Effector memory CD8-positive, alpha-beta T cell (primary cell): ENCODE results near the gene TBCB.
A peak's percentile ranks its signal among the peaks of the same experiment; 100 is the strongest.

Experiments used
- ATAC-seq: fragments of 150-1000 bp; cut with Tn5 transposase; replicated peaks from 2 replicates; pipeline ENCODE4 v1.10.0; 2021; ENCODE audit warnings: mild to moderate bottlenecking, moderate library complexity
- DNase-seq, 3 experiments: peaks; one replicate each; pipeline ENCODE4 v3.0.0; 2021
- H3K27ac Mint-ChIP-seq, 2 donors: one replicate each; pipeline ENCODE4 v1.8.0; 2022; ENCODE audit warnings: mild to moderate bottlenecking in 2 of 2, mixed read lengths in 2 of 2, moderate library complexity in 2 of 2
- H3K27me3 Mint-ChIP-seq, 2 donors: one replicate each; pipeline ENCODE4 v1.8.0; 2022; ENCODE audit warnings: mixed read lengths in 2 of 2
- H3K36me3 Mint-ChIP-seq: one replicate; pipeline ENCODE4 v1.8.0; 2022; ENCODE audit warnings: mild to moderate bottlenecking, moderate library complexity, mixed read lengths; ENCODE audit not compliant: insufficient read depth
- H3K4me1 Mint-ChIP-seq, 2 donors: one replicate each; pipeline ENCODE4 v1.8.0; 2022; ENCODE audit warnings: low read depth in 2 of 2, mixed read lengths in 2 of 2
- H3K4me3 Mint-ChIP-seq, 2 donors: one replicate each; pipeline ENCODE4 v1.8.0; 2022; ENCODE audit warnings: mild to moderate bottlenecking in 2 of 2, mixed read lengths in 2 of 2, moderate library complexity in 2 of 2
- H3K9me3 Mint-ChIP-seq, 2 donors: one replicate each; pipeline ENCODE4 v1.8.0; 2022; ENCODE audit warnings: mixed read lengths in 2 of 2

The TBCB gene

DNA sequence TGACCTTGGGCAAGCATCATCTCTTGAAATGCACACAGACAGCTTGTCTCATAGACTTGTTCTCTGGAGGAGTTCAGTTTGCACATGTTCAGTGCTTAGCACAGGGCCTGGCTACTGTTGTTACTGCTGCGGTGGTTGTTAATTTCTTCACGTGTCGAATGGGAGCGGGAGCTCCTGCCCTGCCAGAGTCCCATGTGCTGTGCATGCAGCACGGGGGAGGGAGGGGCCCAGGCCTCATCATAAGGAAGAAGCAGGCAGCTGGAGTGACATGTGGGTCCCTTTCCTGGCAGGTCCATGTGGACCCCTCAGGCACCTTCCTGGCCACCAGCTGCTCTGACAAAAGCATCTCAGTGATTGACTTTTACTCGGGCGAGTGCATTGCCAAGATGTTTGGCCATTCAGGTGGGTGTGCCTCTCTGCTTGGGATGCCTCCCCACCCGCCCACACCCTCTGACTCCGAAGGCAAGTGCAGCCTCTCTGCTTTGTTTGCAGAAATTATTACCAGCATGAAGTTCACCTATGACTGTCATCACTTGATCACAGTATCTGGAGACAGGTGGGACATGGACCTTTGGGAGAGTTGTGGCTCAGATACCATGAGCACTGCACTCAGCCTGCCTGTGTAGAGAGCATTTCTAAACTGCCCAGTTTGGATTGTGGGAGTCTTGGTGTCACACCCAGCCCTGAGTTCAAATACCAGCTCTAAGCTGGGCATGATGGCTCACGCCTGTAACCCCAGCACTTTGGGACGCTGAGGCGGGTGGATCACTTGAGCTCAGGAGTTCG is 24.2 kb upstream of the TBCB start:
- Mint-ChIP-seq H3K36me3 (peaks cover 2% of the 10 kb centered on the region), H3K27ac (no peak overlapping the region)
- DNase-seq = no peak

DNA sequence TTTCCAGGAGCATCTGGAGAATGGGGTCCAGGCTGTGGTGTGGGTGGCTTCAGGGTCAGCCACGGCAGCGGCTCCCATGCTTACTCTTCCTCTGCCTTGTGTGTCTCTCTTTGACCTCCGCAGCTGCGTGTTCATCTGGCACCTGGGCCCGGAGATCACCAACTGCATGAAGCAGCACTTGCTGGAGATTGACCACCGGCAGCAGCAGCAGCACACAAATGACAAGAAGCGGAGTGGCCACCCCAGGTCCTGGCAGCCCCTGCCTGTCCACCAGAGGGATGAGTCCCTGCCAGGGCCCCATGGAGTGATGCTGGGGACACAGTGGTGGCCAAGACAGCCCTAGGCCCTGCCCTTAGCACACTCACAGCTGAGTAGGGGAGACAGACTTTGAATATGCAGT is 22.7 kb upstream of the TBCB start:
- Mint-ChIP-seq H3K36me3 (peaks cover 2% of the 10 kb centered on the region), H3K4me3 (no peak overlapping the region), H3K27ac (peak overlapping the region in 1 of 2 donors; percentile 82), H3K27me3 (no peaks in the 10 kb centered on the region), H3K9me3 (no peaks in the 10 kb centered on the region), H3K4me1 (peaks cover 0 to 5% of the 10 kb centered on the region in 2 donors)
- ATAC-seq (no peak), DNase-seq (no peak)

More for the DNA sequence above, 24.2 kb upstream of the TBCB start:
- no peak overlapping the region for H3K4me3 Mint-ChIP-seq
- H3K27me3 Mint-ChIP-seq = no peaks in the 10 kb centered on the region
- no peak for ATAC-seq
- no peaks in the 10 kb centered on the region for H3K9me3 Mint-ChIP-seq
- H3K4me1 Mint-ChIP-seq = peaks cover 0 to 5% of the 10 kb centered on the region in 2 donors

DNA sequence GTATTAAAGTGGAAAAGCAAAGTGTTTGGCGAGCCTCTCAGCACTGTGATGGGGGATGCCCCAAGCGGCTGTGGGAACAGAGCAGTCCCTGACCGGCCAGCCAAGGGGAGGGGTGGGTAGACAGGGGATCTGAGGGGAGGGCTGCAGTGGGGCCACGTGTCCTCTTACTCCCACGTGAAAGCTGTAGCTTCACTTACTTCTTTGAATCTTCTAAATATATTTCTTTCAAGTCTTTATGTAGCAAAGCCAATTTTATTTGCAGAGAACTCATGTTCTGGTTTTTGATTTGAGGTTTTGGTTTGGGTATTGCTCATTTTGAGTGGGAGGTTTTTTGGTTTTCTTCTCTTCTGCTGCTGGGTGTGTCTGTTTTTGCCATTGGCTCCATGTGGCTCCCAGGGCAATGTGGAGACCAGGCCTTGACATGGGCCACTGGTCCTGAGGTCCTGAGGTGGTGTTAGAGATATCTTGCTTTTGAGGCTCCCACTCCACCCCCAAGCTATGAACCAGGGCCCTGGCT is 22.1 kb upstream of the TBCB start:
- Mint-ChIP-seq H3K9me3 (no peaks in the 10 kb centered on the region), H3K4me3 (no peak overlapping the region), H3K27me3 (no peaks in the 10 kb centered on the region), H3K4me1 (peaks cover 0 to 5% of the 10 kb centered on the region in 2 donors), H3K36me3 (peaks cover 2% of the 10 kb centered on the region), H3K27ac (peak overlapping the region in 1 of 2 donors; percentile 82)
- ATAC-seq (no peak), DNase-seq (no peak)

DNA sequence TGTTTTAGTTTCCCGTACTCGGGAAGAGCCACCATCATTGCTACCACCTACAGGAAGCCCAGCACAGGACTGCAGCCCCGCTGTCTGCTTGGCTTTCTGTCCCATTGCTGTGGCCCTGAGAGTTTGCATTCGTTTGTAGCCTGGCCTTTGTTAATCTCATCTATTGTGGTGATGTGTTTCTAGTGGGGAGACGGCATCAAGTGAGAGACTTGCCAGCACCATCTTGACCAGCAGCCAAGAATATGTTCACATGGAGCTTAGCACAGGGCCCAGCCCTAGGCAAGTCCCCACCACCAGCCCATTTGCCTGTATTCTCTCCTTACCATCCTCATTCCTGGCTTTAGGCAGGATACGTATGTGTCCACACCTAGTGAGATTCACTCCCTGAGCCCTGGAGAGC is 21.6 kb upstream of the TBCB start:
- peaks cover 2% of the 10 kb centered on the region for H3K36me3 Mint-ChIP-seq
- H3K4me3 Mint-ChIP-seq = no peak overlapping the region
- peaks cover 0 to 5% of the 10 kb centered on the region in 2 donors for H3K4me1 Mint-ChIP-seq
- peak overlapping the region in 1 of 2 donors; percentile 41 for H3K27ac Mint-ChIP-seq
- H3K27me3 Mint-ChIP-seq = no peaks in the 10 kb centered on the region
- DNase-seq (no peak), ATAC-seq (no peak)
- H3K9me3 Mint-ChIP-seq = no peaks in the 10 kb centered on the region

DNA sequence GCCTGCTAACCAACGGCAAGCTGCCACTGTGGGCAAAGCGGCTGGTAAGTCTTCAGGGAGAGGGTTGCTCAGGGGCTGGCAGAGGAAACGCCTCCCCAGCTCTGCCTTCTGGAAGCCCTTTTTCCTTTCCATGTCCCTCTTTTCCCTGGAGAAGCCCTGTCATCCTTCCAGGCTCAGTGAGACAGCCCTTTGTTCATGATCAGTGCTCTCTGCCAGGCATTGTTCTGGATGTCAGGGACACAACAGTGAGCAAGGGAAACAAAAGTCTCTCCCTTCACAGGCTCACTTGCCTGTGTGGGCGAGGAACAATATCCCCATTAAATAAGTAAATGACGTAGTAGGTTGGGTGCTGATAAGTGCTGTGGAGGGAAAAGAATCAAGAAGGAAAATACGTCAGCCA is 18.2 kb upstream of the TBCB start:
- Mint-ChIP-seq H3K36me3 (peaks cover 2% of the 10 kb centered on the region), H3K4me3 (no peak overlapping the region)

DNA sequence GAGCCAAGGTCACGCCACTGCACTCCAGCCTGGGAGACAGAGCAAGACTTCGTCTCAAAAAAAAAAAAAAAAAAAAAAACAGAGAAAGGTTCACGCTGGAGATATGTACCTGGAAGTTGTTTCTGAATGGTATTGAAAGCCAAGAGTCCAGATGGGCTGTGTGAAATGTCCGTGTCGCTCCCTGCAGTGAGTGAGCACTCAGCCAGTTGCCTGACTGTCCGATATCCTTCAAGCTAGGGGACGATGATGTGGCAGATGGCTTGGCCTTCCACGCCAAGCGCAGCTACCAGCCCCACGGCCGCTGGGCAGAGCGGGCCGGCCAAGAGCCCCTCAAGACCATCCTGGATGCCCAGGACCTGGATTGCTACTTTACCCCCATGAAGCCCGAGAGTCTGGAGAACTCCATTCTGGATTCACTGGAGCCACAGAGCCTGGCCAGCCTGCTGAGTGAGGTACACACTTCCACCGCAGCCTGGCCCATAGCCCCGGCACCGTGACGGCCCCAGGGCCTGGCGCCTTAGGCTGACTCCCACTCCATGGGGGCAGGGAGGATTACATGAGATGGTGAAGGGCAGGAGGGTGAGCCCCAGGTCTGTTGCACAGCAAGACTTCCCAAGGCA is 16.0 kb upstream of the TBCB start:
- ATAC-seq = no peak
- no peak for DNase-seq
- Mint-ChIP-seq H3K27ac (no peak overlapping the region), H3K4me3 (no peak overlapping the region), H3K27me3 (no peaks in the 10 kb centered on the region), H3K36me3 (peaks cover 6% of the 10 kb centered on the region), H3K9me3 (no peaks in the 10 kb centered on the region), H3K4me1 (no peaks in the 10 kb centered on the region)

More for the DNA sequence above, 18.2 kb upstream of the TBCB start:
- Mint-ChIP-seq H3K27ac (no peak overlapping the region), H3K9me3 (no peaks in the 10 kb centered on the region), H3K27me3 (no peaks in the 10 kb centered on the region), H3K4me1 (peaks cover 0 to 5% of the 10 kb centered on the region in 2 donors)
- no peak for ATAC-seq
- DNase-seq = no peak

DNA sequence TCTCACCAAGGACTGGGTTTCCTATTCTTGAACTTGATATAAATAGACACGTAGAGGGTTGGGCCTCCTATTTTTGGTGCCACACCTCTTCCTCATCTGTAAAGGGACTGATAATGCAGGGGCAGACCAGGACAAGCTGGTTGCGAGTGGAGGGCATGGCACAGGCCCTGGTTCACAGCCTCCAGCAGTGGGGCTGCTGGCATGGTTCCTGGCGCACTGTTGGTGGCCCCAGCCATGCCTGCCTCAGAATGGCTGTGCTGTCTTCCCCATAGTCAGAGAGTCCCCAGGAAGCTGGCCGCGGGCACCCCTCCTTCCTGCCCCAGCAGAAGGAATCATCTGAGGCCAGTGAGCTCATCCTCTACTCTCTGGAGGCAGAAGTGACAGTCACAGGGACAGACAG is 14.8 kb upstream of the TBCB start:
- ATAC-seq (no peak), DNase-seq (no peak)
- Mint-ChIP-seq H3K36me3 (peaks cover 6% of the 10 kb centered on the region), H3K4me3 (no peak overlapping the region), H3K27ac (peak overlapping the region; percentile 44 to 49), H3K9me3 (no peaks in the 10 kb centered on the region), H3K4me1 (no peaks in the 10 kb centered on the region), H3K27me3 (no peaks in the 10 kb centered on the region)

DNA sequence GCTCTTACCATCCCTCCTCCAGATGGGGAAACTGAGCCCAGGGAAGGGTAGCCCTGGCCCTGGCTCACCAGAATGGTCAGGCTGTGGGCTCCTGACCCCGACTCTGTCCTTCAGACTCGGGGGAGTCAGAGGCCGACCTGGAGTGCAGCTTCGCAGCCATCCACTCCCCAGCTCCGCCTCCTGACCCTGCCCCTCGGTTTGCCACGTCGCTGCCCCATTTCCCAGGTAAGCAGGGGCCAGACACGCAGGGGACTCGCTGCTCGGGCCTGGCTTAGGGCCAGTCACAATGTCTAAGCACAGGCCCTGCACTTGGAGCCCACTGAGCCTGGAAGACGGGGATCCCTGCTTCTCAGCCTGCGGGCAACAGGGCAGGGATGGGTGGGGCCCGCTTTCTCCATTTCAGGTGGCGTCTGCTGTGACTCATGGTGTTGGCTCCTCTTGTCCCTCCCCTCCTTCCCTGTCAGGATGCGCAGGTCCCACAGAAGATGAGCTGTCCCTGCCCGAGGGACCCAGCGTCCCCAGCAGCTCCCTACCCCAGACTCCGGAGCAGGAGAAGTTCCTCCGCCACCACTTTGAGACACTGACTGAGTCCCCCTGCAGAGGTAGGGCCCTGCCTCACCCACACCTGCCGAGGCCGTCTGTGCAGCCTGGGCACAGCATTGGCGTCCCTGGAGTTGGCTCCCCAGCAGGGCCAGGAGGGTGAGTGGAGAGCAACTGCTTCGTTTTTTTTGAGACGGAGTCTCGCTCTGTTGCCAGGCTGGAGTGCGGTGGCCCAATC is 13.5 kb upstream of the TBCB start:
- no peak overlapping the region for H3K4me3 Mint-ChIP-seq
- H3K9me3 Mint-ChIP-seq = no peaks in the 10 kb centered on the region
- H3K36me3 Mint-ChIP-seq = peaks cover 10% of the 10 kb centered on the region
- H3K27ac Mint-ChIP-seq = no peak overlapping the region
- ATAC-seq (no peak), DNase-seq (no peak)
- H3K4me1 Mint-ChIP-seq = no peaks in the 10 kb centered on the region
- no peaks in the 10 kb centered on the region for H3K27me3 Mint-ChIP-seq

DNA sequence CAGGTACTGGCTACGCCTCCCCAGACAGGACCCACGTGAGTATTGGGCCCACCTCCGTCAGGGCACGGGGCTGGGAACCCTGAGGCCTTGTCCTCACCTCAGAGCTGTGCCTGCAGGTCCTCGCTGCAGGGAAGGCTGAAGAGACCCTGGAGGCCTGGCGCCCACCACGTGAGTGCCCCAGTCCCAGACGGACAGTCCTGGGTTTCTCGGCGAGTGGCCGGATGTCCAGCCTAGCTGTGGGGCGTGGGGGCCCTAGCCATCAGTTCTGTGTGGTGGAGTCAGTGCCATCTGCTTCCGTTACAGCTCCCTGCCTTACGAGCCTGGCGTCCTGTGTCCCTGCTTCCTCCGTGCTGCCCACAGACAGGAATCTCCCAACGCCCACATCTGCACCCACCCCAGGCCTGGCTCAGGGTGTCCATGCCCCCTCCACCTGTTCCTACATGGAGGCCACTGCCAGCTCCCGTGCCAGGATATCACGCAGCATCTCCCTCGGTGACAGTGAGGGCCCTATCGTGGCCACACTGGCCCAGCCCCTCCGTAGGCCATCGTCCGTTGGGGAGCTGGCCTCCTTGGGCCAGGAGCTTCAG is 12.1 kb upstream of the TBCB start:
- Mint-ChIP-seq H3K36me3 (peaks cover 14% of the 10 kb centered on the region), H3K27ac (no peak overlapping the region), H3K27me3 (no peaks in the 10 kb centered on the region), H3K4me3 (no peak overlapping the region), H3K4me1 (no peaks in the 10 kb centered on the region), H3K9me3 (no peaks in the 10 kb centered on the region)
- ATAC-seq (no peak), DNase-seq (no peak)

DNA sequence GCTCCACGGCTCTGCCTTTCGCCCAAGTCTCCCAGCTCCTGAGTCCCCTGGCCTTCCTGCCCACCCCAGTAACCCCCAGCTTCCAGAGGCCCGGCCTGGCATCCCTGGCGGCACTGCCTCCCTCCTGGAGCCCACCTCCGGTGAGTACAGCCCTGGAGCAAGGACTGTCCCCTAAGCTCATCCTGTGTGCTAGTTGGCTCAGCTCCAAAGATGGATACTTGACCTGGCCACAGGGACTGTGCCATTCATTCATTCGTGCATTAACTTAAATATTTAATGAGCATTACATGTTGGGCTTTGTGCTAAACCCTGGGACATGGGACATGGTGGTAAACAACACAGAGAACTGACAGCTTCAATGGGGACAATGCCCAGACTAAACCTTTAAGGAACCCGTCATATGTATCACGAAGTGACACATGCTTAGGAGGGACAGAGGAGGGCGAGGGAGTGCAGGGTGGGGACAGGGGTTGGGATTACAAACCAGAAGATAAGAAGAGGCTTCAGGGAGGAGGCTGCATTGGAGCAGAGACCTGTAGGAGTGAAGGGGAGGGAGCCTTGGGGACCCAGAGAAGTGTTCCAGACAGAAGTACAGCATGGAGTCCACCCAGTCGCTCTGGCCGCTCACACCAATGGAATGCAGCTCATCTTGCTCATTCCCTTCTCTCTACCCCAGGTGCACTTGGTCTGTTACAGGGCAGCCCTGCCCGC is 11.3 kb upstream of the TBCB start:
- Mint-ChIP-seq H3K27ac (no peak overlapping the region), H3K9me3 (no peaks in the 10 kb centered on the region), H3K4me1 (no peaks in the 10 kb centered on the region), H3K27me3 (no peaks in the 10 kb centered on the region), H3K36me3 (peaks cover 14% of the 10 kb centered on the region), H3K4me3 (no peak overlapping the region)
- DNase-seq = no peak
- ATAC-seq = no peak

DNA sequence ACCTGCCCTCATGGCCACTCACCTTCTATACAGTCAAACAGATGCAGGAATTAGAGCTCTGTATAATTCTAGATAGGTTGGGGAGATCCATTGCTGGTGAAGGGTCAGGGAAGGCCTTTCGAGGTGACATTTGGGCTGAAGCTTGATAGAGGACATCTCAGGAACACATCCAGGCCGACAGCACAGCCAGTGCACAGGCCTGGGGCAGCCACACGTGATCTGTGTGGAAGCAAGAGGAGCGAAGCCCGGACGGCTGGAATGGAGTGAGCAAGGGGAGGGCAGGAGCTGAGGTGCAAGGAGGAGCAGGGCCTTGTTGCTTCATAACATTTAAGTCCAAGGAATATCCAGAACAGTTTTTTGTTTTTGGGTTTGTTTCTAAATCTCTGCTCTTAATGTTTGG is 8.8 kb upstream of the TBCB start:
- no peaks in the 10 kb centered on the region for H3K4me1 Mint-ChIP-seq
- H3K27ac Mint-ChIP-seq = peak overlapping the region; percentile 21 to 23
- no peak for DNase-seq
- H3K36me3 Mint-ChIP-seq = peaks cover 20% of the 10 kb centered on the region
- ATAC-seq = no peak
- H3K4me3 Mint-ChIP-seq = no peak overlapping the region
- H3K27me3 Mint-ChIP-seq = no peaks in the 10 kb centered on the region
- no peaks in the 10 kb centered on the region for H3K9me3 Mint-ChIP-seq

DNA sequence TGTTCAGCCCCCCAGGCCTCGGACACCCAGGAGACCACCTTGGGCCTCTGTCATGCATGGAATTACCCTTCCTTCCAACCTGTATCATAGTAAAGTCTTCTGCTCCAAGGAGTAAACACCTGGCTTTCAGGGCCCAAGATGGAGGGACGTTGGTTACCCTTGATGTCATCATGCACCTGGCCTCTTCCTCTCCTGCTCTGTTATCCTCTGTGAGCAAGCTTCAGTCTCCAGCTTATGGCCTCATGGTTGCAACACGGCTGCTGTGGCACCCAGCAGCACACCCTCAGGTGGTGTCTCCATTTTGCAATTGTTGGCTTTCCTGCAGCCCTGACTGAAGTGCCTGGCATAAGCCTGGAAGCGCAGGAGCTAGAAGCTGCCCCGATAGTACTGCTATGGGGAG is 8.3 kb upstream of the TBCB start:
- no peak overlapping the region for H3K4me3 Mint-ChIP-seq
- no peaks in the 10 kb centered on the region for H3K27me3 Mint-ChIP-seq
- H3K4me1 Mint-ChIP-seq = no peaks in the 10 kb centered on the region
- no peak overlapping the region for H3K27ac Mint-ChIP-seq
- H3K9me3 Mint-ChIP-seq = no peaks in the 10 kb centered on the region
- H3K36me3 Mint-ChIP-seq = peaks cover 22% of the 10 kb centered on the region
- ATAC-seq (no peak), DNase-seq (no peak)

DNA sequence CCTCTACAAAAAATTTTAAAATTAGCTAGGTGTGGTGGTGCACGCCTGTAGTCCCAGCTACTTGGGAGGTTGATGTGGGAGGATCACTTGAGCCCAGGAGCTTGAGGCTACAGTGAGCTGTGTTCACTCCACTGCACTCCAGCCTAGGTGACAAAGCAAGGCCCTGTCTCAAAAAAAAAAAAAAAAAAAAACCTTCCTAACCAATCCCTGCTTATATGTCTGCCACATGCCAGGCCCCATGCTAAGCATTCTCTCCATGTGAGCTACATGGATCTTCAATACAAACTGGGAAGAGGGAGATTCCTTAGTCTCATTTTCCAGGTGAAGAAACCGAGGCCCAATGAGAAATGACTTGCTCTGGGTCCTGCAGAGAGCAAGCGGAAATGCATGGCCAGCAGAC is 6.6 kb upstream of the TBCB start:
- no peak for ATAC-seq
- peaks cover 24% of the 10 kb centered on the region for H3K36me3 Mint-ChIP-seq
- DNase-seq = no peak
- H3K4me3 Mint-ChIP-seq = no peak overlapping the region
- H3K9me3 Mint-ChIP-seq = no peaks in the 10 kb centered on the region
- H3K27me3 Mint-ChIP-seq = no peaks in the 10 kb centered on the region
- peaks cover 8 to 9% of the 10 kb centered on the region in 2 donors for H3K4me1 Mint-ChIP-seq
- H3K27ac Mint-ChIP-seq = no peak overlapping the region
